ENCODE data around the gene RAB10.
A peak's percentile ranks its signal among the peaks of the same experiment; 100 is the strongest.
"Not testable (repeated sequence)": the region's sequence is repeated elsewhere in the genome, so short reads cannot be mapped to it uniquely, and the experiment has no call there.

Gene RAB10

DNA sequence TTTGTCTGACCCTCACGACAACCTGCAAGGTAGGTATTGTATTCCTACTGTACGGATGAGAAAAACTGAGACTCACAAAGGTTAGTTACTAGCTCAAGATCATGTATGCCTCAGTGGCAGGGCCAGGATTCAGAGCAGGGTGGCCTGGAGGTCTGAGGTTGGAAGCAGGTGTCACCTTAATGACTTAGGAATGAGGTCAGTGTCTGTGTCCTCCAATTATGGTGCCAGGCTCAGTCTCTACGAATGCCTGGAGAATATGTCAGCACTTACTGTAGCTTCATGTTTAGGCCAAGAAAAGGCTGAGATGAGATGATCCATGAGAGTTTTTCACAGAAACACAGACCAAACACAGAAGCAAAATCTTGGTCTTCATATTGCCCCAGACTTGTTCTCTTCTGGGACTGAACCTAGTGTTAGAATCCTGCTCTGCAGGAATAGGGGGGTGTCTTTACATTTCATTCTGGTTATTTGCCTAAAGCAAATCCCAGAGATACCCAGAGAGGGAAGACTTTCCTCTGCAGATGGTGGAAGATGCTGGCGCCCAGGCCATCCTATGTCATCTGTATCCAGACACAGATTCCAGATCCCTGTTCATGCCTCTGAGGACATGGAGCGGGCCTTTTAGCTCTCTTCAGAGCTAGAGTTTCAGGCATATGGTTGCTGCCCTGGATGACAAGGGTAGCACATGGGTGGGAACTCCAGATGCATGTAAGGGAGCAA is 16.3 kb upstream of the RAB10 start:
- no peak for DNase-seq (ENCODE audit: extremely low read depth, insufficient read length)
- Histone ChIP-seq H3K27me3 (replicated peaks; ENCODE audit: control insufficient read depth, insufficient read depth, low read length) (no peaks in the 10 kb centered on the region), H3K36me3 (ENCODE audit: control insufficient read depth, insufficient read depth, low read length) (no peaks in the 10 kb centered on the region), H3K4me3 (replicated peaks; ENCODE audit: low read depth, low read length) (no peak overlapping the region)
- TF ChIP-seq, protein P1, sequence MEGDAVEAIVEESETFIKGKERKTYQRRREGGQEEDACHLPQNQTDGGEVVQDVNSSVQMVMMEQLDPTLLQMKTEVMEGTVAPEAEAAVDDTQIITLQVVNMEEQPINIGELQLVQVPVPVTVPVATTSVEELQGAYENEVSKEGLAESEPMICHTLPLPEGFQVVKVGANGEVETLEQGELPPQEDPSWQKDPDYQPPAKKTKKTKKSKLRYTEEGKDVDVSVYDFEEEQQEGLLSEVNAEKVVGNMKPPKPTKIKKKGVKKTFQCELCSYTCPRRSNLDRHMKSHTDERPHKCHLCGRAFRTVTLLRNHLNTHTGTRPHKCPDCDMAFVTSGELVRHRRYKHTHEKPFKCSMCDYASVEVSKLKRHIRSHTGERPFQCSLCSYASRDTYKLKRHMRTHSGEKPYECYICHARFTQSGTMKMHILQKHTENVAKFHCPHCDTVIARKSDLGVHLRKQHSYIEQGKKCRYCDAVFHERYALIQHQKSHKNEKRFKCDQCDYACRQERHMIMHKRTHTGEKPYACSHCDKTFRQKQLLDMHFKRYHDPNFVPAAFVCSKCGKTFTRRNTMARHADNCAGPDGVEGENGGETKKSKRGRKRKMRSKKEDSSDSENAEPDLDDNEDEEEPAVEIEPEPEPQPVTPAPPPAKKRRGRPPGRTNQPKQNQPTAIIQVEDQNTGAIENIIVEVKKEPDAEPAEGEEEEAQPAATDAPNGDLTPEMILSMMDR (IDR thresholded peaks at IDR 0.05; ENCODE audit: insufficient read depth, low read length, poor library complexity, severe bottlenecking), result no peak

- no peaks in the 10 kb centered on the region for H3K36me3 ChIP-seq (ENCODE audit: control insufficient read depth, insufficient read depth, low read length)
- DNase-seq (ENCODE audit: extremely low read depth, insufficient read length), result no peak
- no peaks in the 10 kb centered on the region for H3K27me3 ChIP-seq (replicated peaks; ENCODE audit: control insufficient read depth, insufficient read depth, low read length)
- no peak overlapping the region for H3K4me3 ChIP-seq (replicated peaks; ENCODE audit: low read depth, low read length)
- TF ChIP-seq, protein P1 (IDR thresholded peaks at IDR 0.05; ENCODE audit: insufficient read depth, low read length, poor library complexity, severe bottlenecking), result no peak
Measured at GRCh38 chr2:26018184-26019055, 15.5 kb upstream of the RAB10 start.

GRCh38 chr2:26020231-26020640 is 13.6 kb upstream of the RAB10 start:
- no peak for DNase-seq (ENCODE audit: extremely low read depth, insufficient read length)
- TF ChIP-seq, protein P1 (IDR thresholded peaks at IDR 0.05; ENCODE audit: insufficient read depth, low read length, poor library complexity, severe bottlenecking), result no peak
- no peaks in the 10 kb centered on the region for H3K36me3 ChIP-seq (ENCODE audit: control insufficient read depth, insufficient read depth, low read length)
- no peaks in the 10 kb centered on the region for H3K27me3 ChIP-seq (replicated peaks; ENCODE audit: control insufficient read depth, insufficient read depth, low read length)
- no peak overlapping the region for H3K4me3 ChIP-seq (replicated peaks; ENCODE audit: low read depth, low read length)

- no peak for DNase-seq (ENCODE audit: extremely low read depth, insufficient read length)
- TF ChIP-seq, protein P1 (IDR thresholded peaks at IDR 0.05; ENCODE audit: insufficient read depth, low read length, poor library complexity, severe bottlenecking), result no peak
- Histone ChIP-seq H3K4me3 (replicated peaks; ENCODE audit: low read depth, low read length) (no peak overlapping the region), H3K27me3 (replicated peaks; ENCODE audit: control insufficient read depth, insufficient read depth, low read length) (no peaks in the 10 kb centered on the region), H3K36me3 (ENCODE audit: control insufficient read depth, insufficient read depth, low read length) (no peaks in the 10 kb centered on the region)
Measured at GRCh38 chr2:26024260-26024659, 9.6 kb upstream of the RAB10 start.

DNA sequence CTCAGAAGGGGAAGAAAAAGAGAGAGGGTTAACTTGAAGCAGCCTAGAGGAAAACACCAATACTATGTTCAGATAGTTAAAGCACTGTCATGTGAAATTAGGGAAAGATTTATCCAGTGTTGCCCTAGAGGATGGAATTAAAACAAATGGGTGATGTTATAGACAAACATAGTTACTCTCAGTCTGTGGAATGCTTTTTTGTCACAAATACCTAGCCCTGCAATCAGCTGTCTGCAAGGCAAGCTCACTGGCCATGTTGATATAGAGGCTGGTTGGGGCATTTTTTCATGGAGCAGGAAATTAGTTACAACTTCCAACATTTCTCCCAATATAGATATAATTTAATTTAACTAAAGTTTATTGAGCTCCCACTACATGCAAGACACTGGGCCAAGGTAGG is 8.4 kb upstream of the RAB10 start:
- Histone ChIP-seq H3K36me3 (ENCODE audit: control insufficient read depth, insufficient read depth, low read length) (no peaks in the 10 kb centered on the region), H3K27me3 (replicated peaks; ENCODE audit: control insufficient read depth, insufficient read depth, low read length) (no peaks in the 10 kb centered on the region), H3K4me3 (replicated peaks; ENCODE audit: low read depth, low read length) (no peak overlapping the region)
- no peak for DNase-seq (ENCODE audit: extremely low read depth, insufficient read length)
- TF ChIP-seq, protein P1 (IDR thresholded peaks at IDR 0.05; ENCODE audit: insufficient read depth, low read length, poor library complexity, severe bottlenecking), result no peak

GRCh38 chr2:26028083-26028482 is 5.8 kb upstream of the RAB10 start:
- not testable (repeated sequence) for H3K4me3 ChIP-seq (replicated peaks; ENCODE audit: low read depth, low read length); DNase-seq (ENCODE audit: extremely low read depth, insufficient read length); H3K27me3 ChIP-seq (replicated peaks; ENCODE audit: control insufficient read depth, insufficient read depth, low read length); H3K36me3 ChIP-seq (ENCODE audit: control insufficient read depth, insufficient read depth, low read length)

- H3K4me3 ChIP-seq (replicated peaks; ENCODE audit: low read depth, low read length), result peak overlapping the region; percentile 96
- H3K27me3 ChIP-seq (replicated peaks; ENCODE audit: control insufficient read depth, insufficient read depth, low read length); DNase-seq (ENCODE audit: extremely low read depth, insufficient read length); H3K36me3 ChIP-seq (ENCODE audit: control insufficient read depth, insufficient read depth, low read length): not testable (repeated sequence)
Measured at GRCh38 chr2:26032586-26033269, 1.2 kb upstream of the RAB10 start.
